ENCODE results near the gene ZNF891.

ZNF891 gene

GRCh38 chr12:133058203-133059113 lies 71.6 kb downstream of the ZNF891 start:
- no peak for DNase-seq

- DNase-seq, result no peak
Observed at GRCh38 chr12:133057446-133057845, 72.6 kb downstream of the ZNF891 start.
